GM12801 (cell line): Measurements from ENCODE around the gene CD28.

Experiments used
- CTCF ChIP-seq: IDR thresholded peaks from one replicate; pipeline ENCODE4 v1.5.1; 2011; ENCODE audit warnings: control low read depth; ENCODE audit not compliant: insufficient read length; ENCODE audit errors: extremely low read depth

Gene CD28

GRCh38 chr2:203667838-203668237 lies 38.6 kb upstream of the CD28 start:
- no peak for TF ChIP-seq CTCF

- no peak for TF ChIP-seq CTCF
Measured at GRCh38 chr2:203669820-203670219, 36.6 kb upstream of the CD28 start.

- TF ChIP-seq CTCF, result no peak
Measured at GRCh38 chr2:203670939-203671338, 35.5 kb upstream of the CD28 start.

- TF ChIP-seq CTCF, result no peak
Measured at GRCh38 chr2:203671876-203672275, 34.6 kb upstream of the CD28 start.

- no peak for TF ChIP-seq CTCF
Measured at GRCh38 chr2:203672856-203673255, 33.6 kb upstream of the CD28 start.

GRCh38 chr2:203673933-203674332 lies 32.5 kb upstream of the CD28 start:
- TF ChIP-seq CTCF, result no peak

- TF ChIP-seq CTCF, result no peak
Measured at GRCh38 chr2:203675086-203675485, 31.4 kb upstream of the CD28 start.

GRCh38 chr2:203678971-203679370 lies 27.5 kb upstream of the CD28 start:
- no peak for TF ChIP-seq CTCF
